Osteocyte (in vitro differentiated cells): ENCODE measurements around the gene MTM1. TPM values are rescaled to one million over a fixed set of nuclear protein-coding genes. Genes with fewer than 3 reads are reported as not detected.
A peak's percentile ranks its signal among the peaks of the same experiment; 100 is the strongest.

Experiments used
- DNase-seq: peaks from one replicate; pipeline ENCODE4 v3.0.0; 2021; ENCODE audit warnings: mixed read lengths; ENCODE audit not compliant: unreplicated experiment; ENCODE audit errors: extremely low spot score
- H3K27ac Mint-ChIP-seq: one replicate; pipeline ENCODE4 v1.8.0; 2021; ENCODE audit warnings: mild to moderate bottlenecking, mixed read lengths; ENCODE audit not compliant: unreplicated experiment
- H3K27me3 Mint-ChIP-seq: one replicate; pipeline ENCODE4 v1.8.0; 2021; ENCODE audit warnings: mixed read lengths; ENCODE audit not compliant: unreplicated experiment
- H3K36me3 Mint-ChIP-seq: one replicate; pipeline ENCODE4 v1.8.0; 2021; ENCODE audit warnings: mixed read lengths; ENCODE audit not compliant: unreplicated experiment
- H3K4me1 Mint-ChIP-seq: one replicate; pipeline ENCODE4 v1.8.0; 2021; ENCODE audit warnings: mixed read lengths; ENCODE audit not compliant: unreplicated experiment
- H3K4me3 Mint-ChIP-seq: one replicate; pipeline ENCODE4 v1.8.0; 2021; ENCODE audit warnings: mild to moderate bottlenecking, moderate library complexity, mixed read lengths; ENCODE audit not compliant: unreplicated experiment
- H3K9me3 Mint-ChIP-seq: one replicate; pipeline ENCODE4 v1.8.0; 2021; ENCODE audit warnings: mixed read lengths; ENCODE audit not compliant: unreplicated experiment
- CTCF ChIP-seq: fragments of 200-600 bp; sonication (generic); IDR thresholded peaks from 2 replicates; pipeline ENCODE4 v1.5.0; 2021; ENCODE audit warnings: antibody characterized with exemption, mild to moderate bottlenecking, moderate library complexity
- total RNA-seq: library from RNA; stranded (reverse); gene quantifications from 2 replicates; pipeline ENCODE4 v1.2.1, GENCODE V29; 2021

Gene MTM1
- total RNA-seq, 1 donor from 2014 or later, result 10.2 TPM

GRCh38 chrX:150565551-150565950, 2.9 kb upstream of the MTM1 start:
- peaks cover 3% of the 10 kb centered on the region for H3K9me3 Mint-ChIP-seq

GRCh38 chrX:150566734-150567182, 1.7 kb upstream of the MTM1 start:
- no peak overlapping the region for H3K4me3 Mint-ChIP-seq
- TF ChIP-seq CTCF, result no peak
- H3K27me3 Mint-ChIP-seq, result no peaks in the 10 kb centered on the region
- no peak for DNase-seq
- no peak overlapping the region for H3K27ac Mint-ChIP-seq
- peaks cover 3% of the 10 kb centered on the region for H3K9me3 Mint-ChIP-seq
- H3K4me1 Mint-ChIP-seq, result peaks cover 18% of the 10 kb centered on the region
- H3K36me3 Mint-ChIP-seq, result peaks cover 2% of the 10 kb centered on the region

More at GRCh38 chrX:150565551-150565950, 2.9 kb upstream of the MTM1 start:
- TF ChIP-seq CTCF, result no peak
- Mint-ChIP-seq H3K4me3 (no peak overlapping the region), H3K27me3 (no peaks in the 10 kb centered on the region), H3K36me3 (peaks cover 2% of the 10 kb centered on the region), H3K27ac (no peak overlapping the region), H3K4me1 (peaks cover 16% of the 10 kb centered on the region)
- DNase-seq, result no peak

- DNase-seq, result no peak
- H3K9me3 Mint-ChIP-seq, result peaks cover 3% of the 10 kb centered on the region
- no peaks in the 10 kb centered on the region for H3K27me3 Mint-ChIP-seq
- no peak for TF ChIP-seq CTCF
- peaks cover 2% of the 10 kb centered on the region for H3K36me3 Mint-ChIP-seq
- peak overlapping the region; percentile 57 for H3K4me3 Mint-ChIP-seq
- peaks cover 26% of the 10 kb centered on the region for H3K4me1 Mint-ChIP-seq
- peak overlapping the region; percentile 65 for H3K27ac Mint-ChIP-seq
Observed at GRCh38 chrX:150567645-150568319, 639 bp upstream of the MTM1 start.

GRCh38 chrX:150569155-150569477, 695 bp downstream of the MTM1 start:
- Mint-ChIP-seq H3K36me3 (peaks cover 2% of the 10 kb centered on the region), H3K9me3 (peaks cover 3% of the 10 kb centered on the region), H3K27ac (peak overlapping the region; percentile 75)

More at GRCh38 chrX:150569155-150569477, 695 bp downstream of the MTM1 start:
- Mint-ChIP-seq H3K4me3 (peak overlapping the region; percentile 78), H3K4me1 (peaks cover 36% of the 10 kb centered on the region), H3K27me3 (no peaks in the 10 kb centered on the region)
- no peak for TF ChIP-seq CTCF
- DNase-seq, result no peak
